Measurements from ENCODE around the gene SYT7. TPM values are rescaled to one million over a fixed set of nuclear protein-coding genes. Genes with fewer than 3 reads are reported as not detected.

Gene SYT7
- total and polyA plus RNA-seq, 4 donors: 2.1 to 114 (median 30.8) TPM

GRCh38 chr11:61498767-61499341, 82.0 kb downstream of the SYT7 start:
- Histone ChIP-seq H3K9me3 (ENCODE audit: control insufficient read depth in 4 of 4, low read length in 3 of 4) (no peaks in the 10 kb centered on the region), H3K4me3 (ENCODE audit: low read depth in 1 of 3, low read length in 3 of 3) (no peak overlapping the region), H3K27ac (ENCODE audit: low read depth in 1 of 2, low read length in 2 of 2) (no peak overlapping the region), H3K27me3 (ENCODE audit: control insufficient read depth in 4 of 4, insufficient read depth in 4 of 4, low read length in 3 of 4) (no peaks in the 10 kb centered on the region), H3K4me1 (ENCODE audit: control insufficient read depth in 4 of 4, insufficient read depth in 4 of 4, low read length in 3 of 4) (no peaks in the 10 kb centered on the region), H3K36me3 (ENCODE audit: control insufficient read depth in 4 of 4, insufficient read depth in 3 of 4, low read depth in 1 of 4, low read length in 3 of 4) (no peaks in the 10 kb centered on the region), H3K9ac (ENCODE audit: low read depth in 1 of 2, low read length in 2 of 2) (no peak overlapping the region)
- no peak for DNase-seq (ENCODE audit: low spot score)
- WGBS: 90% methylated on average over 15 of the region's 15 CpGs
- TF ChIP-seq ATF3 (IDR thresholded peaks at IDR 0.05) (no peak), FOXA2 (IDR thresholded peaks at IDR 0.05) (no peak), RXRA (IDR thresholded peaks at IDR 0.05) (no peak), SP1 (IDR thresholded peaks at IDR 0.05) (no peak), MAX (IDR thresholded peaks at IDR 0.05) (no peak), YY1 (IDR thresholded peaks at IDR 0.05) (no peak), NR2F2 (IDR thresholded peaks at IDR 0.05) (no peak), RAD21 (IDR thresholded peaks at IDR 0.05) (no peak), JUND (IDR thresholded peaks at IDR 0.05) (no peak), REST (IDR thresholded peaks at IDR 0.05) (no peak), GABPA (IDR thresholded peaks at IDR 0.05 in 1 of 2, conservative IDR thresholded peaks at IDR 0.05 in 1 of 2) (no peak), HNF4G (IDR thresholded peaks at IDR 0.05) (no peak), EGR1 (IDR thresholded peaks at IDR 0.05; ENCODE audit: low read depth in 2 of 2) (no peak)

GRCh38 chr11:61497876-61498275, 83.0 kb downstream of the SYT7 start:
- Histone ChIP-seq H3K27me3 (ENCODE audit: control insufficient read depth in 4 of 4, insufficient read depth in 4 of 4, low read length in 3 of 4) (no peaks in the 10 kb centered on the region), H3K27ac (ENCODE audit: low read depth in 1 of 2, low read length in 2 of 2) (no peak overlapping the region), H3K9me3 (ENCODE audit: control insufficient read depth in 4 of 4, low read length in 3 of 4) (no peaks in the 10 kb centered on the region), H3K4me1 (ENCODE audit: control insufficient read depth in 4 of 4, insufficient read depth in 4 of 4, low read length in 3 of 4) (no peaks in the 10 kb centered on the region), H3K4me3 (ENCODE audit: low read depth in 1 of 3, low read length in 3 of 3) (no peak overlapping the region), H3K9ac (ENCODE audit: low read depth in 1 of 2, low read length in 2 of 2) (no peak overlapping the region), H3K36me3 (ENCODE audit: control insufficient read depth in 4 of 4, insufficient read depth in 3 of 4, low read depth in 1 of 4, low read length in 3 of 4) (no peaks in the 10 kb centered on the region)
- 86% methylated on average over 9 of the region's 9 CpGs for WGBS
- DNase-seq (ENCODE audit: low spot score): no peak
- TF ChIP-seq CTCF (IDR thresholded peaks at IDR 0.05; ENCODE audit: low read depth, low read length, missing input control): no peak
- no peak for TF ChIP-seq YY1 (IDR thresholded peaks at IDR 0.05)
- TF ChIP-seq MAX (IDR thresholded peaks at IDR 0.05): no peak

Measured in liver (tissue), 9 donors.